GM12865 (cell line): Measurements from ENCODE around the gene UMAD1.
"Not testable (repeated sequence)": the region's sequence is repeated elsewhere in the genome, so short reads cannot be mapped to it uniquely, and the experiment has no call there.

Source experiments
- DNase-seq: peaks from one replicate; pipeline ENCODE4 v3.0.0; 2010; ENCODE audit warnings: low read depth
- H3K4me3 ChIP-seq: 2 replicates; pipeline ENCODE4 v1.5.1; 2011; ENCODE audit warnings: mild to moderate bottlenecking, low read depth, low read length, control low read depth
- TF ChIP-seq, protein P1 (sequence below): IDR thresholded peaks from 2 replicates; pipeline ENCODE4 v1.5.1; 2011; ENCODE audit warnings: low read length, control low read depth, low read depth, inconsistent platforms; ENCODE audit not compliant: insufficient read depth; ENCODE audit errors: missing control alignments

The UMAD1 gene

DNA sequence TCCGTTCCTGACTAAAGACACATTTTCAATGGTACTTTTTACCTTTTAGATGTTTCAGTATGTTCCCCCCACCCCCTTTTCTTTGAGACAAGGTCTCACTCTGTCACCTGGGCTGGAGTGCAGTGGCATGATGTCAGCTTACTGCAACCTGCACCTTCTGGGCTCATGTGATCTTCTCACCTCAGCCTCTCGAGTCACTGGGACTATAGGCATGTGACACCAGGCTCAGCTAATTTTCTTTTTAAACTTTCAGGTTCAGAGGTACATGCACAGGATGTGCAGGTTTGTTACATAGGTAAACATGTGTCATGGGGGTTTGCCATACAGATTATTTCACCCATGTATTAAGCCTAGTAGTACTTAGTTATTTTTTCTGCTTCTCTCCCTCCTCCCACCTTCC is 177.2 kb downstream of the UMAD1 start:
- H3K4me3 ChIP-seq, result no peak overlapping the region
- no peak for DNase-seq
- TF ChIP-seq, protein P1, sequence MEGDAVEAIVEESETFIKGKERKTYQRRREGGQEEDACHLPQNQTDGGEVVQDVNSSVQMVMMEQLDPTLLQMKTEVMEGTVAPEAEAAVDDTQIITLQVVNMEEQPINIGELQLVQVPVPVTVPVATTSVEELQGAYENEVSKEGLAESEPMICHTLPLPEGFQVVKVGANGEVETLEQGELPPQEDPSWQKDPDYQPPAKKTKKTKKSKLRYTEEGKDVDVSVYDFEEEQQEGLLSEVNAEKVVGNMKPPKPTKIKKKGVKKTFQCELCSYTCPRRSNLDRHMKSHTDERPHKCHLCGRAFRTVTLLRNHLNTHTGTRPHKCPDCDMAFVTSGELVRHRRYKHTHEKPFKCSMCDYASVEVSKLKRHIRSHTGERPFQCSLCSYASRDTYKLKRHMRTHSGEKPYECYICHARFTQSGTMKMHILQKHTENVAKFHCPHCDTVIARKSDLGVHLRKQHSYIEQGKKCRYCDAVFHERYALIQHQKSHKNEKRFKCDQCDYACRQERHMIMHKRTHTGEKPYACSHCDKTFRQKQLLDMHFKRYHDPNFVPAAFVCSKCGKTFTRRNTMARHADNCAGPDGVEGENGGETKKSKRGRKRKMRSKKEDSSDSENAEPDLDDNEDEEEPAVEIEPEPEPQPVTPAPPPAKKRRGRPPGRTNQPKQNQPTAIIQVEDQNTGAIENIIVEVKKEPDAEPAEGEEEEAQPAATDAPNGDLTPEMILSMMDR, result no peak

DNA sequence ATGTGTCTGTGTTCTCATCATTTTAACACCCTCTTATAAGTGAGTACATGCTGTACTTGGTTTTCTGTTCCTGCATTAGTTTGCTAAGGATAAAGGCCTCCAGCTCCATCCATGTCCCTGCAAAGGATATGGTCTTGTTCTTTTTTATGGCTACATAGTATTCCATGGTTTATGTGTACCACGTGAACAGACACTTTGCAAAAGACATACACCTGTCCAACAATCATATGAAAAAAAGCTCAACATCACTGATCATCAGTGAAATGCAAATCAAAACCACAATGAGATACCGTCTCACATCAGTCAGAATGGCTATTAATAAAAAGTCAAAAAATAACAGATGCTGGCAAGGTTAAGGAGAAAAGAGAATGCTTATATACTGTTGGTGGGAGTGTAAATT is 177.6 kb downstream of the UMAD1 start:
- DNase-seq, H3K4me3 ChIP-seq: not testable (repeated sequence)

DNA sequence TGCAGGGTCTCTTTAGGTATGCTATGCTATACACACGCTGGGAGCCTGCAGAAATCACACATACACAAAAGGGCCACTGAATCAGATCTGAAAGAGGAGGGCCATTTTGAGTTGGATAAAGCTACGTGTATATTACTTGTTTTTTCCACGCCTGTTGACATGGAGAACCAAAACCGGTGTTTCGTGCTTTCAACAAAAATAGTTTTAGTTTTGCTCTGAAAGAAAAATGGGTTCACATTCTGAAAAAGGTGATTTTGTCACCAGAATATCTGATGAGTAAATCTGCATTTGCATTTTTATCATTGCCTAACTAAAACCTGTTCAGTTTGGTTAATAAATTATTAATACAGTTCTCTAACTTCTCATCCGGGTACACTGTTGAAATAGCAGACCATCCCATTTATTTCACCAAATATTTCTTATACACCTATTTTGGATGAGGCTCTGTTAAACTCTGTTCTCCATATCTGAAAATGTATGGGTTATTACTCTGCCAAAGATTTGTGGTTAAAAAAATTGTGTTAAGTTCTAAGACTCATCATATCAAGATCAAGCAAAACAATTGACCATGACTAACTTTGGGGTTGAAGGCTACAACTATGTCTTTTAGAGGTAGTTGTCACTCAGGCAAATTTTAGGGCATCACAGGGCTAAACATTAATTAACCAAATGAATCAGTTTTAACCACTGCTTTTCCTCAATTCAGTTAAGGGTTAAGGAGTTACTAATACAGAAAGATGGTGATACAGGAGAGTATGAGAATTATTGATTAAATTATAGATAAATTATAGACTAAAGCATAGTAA is 179.1 kb downstream of the UMAD1 start:
- TF ChIP-seq, protein P1, result no peak
- peak; percentile 41 for DNase-seq
- no peak overlapping the region for H3K4me3 ChIP-seq

DNA sequence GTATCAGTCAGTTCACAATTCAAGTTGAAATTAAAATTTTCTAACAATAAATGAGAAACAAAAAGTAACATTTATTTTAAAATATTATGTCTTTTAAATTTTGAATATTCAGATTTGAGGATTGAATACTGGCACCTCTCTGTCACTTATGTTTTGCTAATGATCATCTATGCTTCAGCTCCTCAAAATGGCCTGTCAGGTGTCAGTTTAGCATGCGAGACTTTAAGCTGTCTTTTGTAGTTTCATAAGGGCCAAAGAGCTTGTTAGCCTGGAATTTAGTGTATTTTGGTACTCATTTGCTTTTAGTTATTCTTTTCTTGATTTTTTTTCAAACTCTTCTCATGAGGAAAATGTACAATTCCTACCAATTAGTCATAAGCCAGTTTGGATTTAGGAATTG is 179.9 kb downstream of the UMAD1 start:
- TF ChIP-seq, protein P1, result no peak
- DNase-seq, result no peak
- H3K4me3 ChIP-seq, result no peak overlapping the region

DNA sequence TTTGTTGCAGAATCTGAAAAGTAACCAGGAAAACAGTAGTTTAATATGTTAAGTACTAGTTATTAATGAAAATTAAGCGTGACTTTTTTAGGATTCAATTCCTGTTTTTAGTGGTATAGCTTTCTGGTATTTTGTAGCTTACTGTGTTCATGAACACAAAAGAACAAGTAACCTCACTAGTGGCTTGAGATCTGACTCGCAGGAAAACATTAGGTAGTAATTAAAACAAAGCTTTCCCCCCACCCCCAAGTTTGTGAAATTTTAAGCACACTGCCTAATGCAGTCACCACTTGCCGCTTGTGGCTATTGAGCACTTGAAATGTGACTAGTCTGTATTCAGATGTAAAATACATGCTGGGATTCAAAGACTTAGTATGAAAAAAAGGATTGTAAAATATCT is 180.4 kb downstream of the UMAD1 start:
- TF ChIP-seq, protein P1, result no peak
- no peak overlapping the region for H3K4me3 ChIP-seq
- DNase-seq, result peak; percentile 40

DNA sequence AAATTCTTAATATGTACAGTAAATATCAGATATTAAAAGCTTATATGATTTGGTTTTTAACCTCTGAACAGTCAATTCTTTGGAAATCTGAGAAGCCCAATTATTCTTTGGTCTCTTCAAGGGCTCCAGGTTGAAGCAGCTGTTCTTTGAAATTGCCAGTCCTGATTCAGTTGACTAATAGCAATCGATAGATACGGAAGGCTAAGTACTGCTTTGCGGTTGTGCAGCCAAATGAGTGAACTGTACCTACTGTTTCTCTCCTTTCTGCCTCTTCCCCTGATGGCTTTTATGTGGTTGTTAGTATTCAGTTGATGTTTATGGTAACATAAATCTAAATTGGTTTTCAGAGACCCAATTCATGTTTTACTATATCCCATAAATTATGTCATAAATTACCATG is 181.0 kb downstream of the UMAD1 start:
- DNase-seq, result no peak
- H3K4me3 ChIP-seq, result no peak overlapping the region
- TF ChIP-seq, protein P1, result no peak

DNA sequence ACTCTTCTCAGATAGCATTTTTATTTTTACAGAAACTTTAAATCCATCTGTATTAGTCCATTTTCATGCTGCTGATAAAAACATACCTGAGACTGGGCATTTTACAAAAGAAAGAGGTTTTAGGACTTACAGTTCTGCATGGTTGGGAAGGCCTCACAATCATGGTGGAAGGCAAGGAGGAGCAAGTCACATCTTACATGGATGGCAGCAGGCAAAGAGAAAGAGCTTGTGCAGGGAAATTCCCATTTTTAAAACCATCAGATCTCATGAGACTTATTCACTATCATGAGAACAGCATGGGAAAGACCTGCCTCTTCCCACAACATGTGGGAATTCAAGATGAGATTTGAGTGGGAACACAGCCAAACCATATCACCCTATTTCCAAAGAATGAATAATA is 184.7 kb downstream of the UMAD1 start:
- not testable (repeated sequence) for DNase-seq, H3K4me3 ChIP-seq

DNA sequence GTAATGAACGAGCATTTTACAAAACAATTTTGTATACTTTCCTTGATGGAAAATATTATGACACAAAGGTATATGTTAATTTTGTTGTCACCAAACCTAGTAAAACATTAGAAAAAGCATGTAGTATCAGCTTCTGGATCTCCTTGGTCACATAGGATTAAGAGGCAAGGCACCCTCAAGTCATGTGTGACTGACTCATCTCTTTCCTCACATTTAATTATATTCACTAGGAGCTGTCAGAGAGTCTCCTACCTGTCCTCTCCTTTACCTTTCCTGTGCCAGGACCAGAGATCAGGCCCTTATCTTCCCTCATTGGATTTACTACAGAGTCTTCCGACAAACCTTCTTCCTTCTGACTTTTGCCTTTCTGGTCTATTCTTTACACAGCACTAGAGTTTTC is 189.1 kb downstream of the UMAD1 start:
- TF ChIP-seq, protein P1, result no peak
- DNase-seq, result no peak
- H3K4me3 ChIP-seq, result no peak overlapping the region
